Muscle of leg (tissue), 16 donors: Measurements from ENCODE around the gene AUTS2. TPM values are rescaled to one million over a fixed set of nuclear protein-coding genes. Genes with fewer than 3 reads are reported as not detected.

ENCODE experiments used
- DNase-seq: peaks from one replicate; pipeline ENCODE4 v3.0.0; 2013
- H3K27ac ChIP-seq: one replicate; pipeline ENCODE4 v1.5.1; 2013; ENCODE audit warnings: mild to moderate bottlenecking, low read length, control low read depth
- H3K27me3 ChIP-seq: one replicate; pipeline ENCODE4 v1.6.1; 2013; ENCODE audit warnings: low read length; ENCODE audit not compliant: control insufficient read depth, insufficient read depth
- H3K36me3 ChIP-seq: one replicate; pipeline ENCODE4 v1.6.1; 2013; ENCODE audit warnings: low read length; ENCODE audit not compliant: control insufficient read depth, insufficient read depth
- H3K4me1 ChIP-seq: one replicate; pipeline ENCODE4 v1.6.1; 2013; ENCODE audit warnings: low read length; ENCODE audit not compliant: control insufficient read depth, insufficient read depth
- H3K4me3 ChIP-seq: one replicate; pipeline ENCODE4 v1.5.1; 2013; ENCODE audit warnings: low read length, control low read depth
- H3K9me3 ChIP-seq: replicated peaks from 2 replicates; pipeline ENCODE4 v1.6.1; 2013; ENCODE audit warnings: low read depth, low read length; ENCODE audit not compliant: control insufficient read depth
- WGBS: methylation state at CpG from one replicate; pipeline ENCODE4 v1.1.5; 2013; ENCODE audit warnings: missing lambda C conversion rate; ENCODE audit not compliant: insufficient coverage; 5-methylcytosine and 5-hydroxymethylcytosine counted together
- long read RNA-seq, 11 donors: transcript quantifications; one replicate each; lab custom pipeline, GENCODE V29; 2026
- polyA plus RNA-seq, 8 donors: library from polyadenylated mRNA; unstranded; fragments of 120-200 nt; gene quantifications; one replicate each; pipeline versions ENCODE4 v1.2.1 to v1.2.3, GENCODE V29; 2013; ENCODE audit warnings: inconsistent platforms in 1 of 8, low replicate concordance in 1 of 8; ENCODE audit not compliant: insufficient read length in 8 of 8, insufficient read depth in 1 of 8
- total RNA-seq: library from RNA; stranded (reverse); fragments of 120-200 nt; gene quantifications from one replicate; pipeline ENCODE4 v1.2.4, GENCODE V29; 2013

The AUTS2 gene
- total RNA-seq = 28.6 TPM
- 10 to 100 TPM; 38.9 to 92.3 (median 60.9) TPM for polyA plus RNA-seq
- long read RNA-seq, donor 1 = 0 reads
- long read RNA-seq, donor 2 = 0 reads
- long read RNA-seq, donor 3, partial matches to known transcripts = 5 of 5 reads
- long read RNA-seq, donor 3, other reads (novel, unspliced or antisense) = 0 of 5 reads
- long read RNA-seq, donor 4, partial matches to known transcripts = 0 of 2 reads
- long read RNA-seq, donor 4, other reads (novel, unspliced or antisense) = 0 of 2 reads
- long read RNA-seq, donor 5, full-length matches to known transcripts = 2 of 30 reads
- long read RNA-seq, donor 5, partial matches to known transcripts = 28 of 30 reads
- long read RNA-seq, donor 5, other reads (novel, unspliced or antisense) = 0 of 30 reads
- long read RNA-seq, donor 6, full-length matches to known transcripts = 2 of 14 reads
- long read RNA-seq, donor 6, partial matches to known transcripts = 12 of 14 reads
- long read RNA-seq, donor 6, other reads (novel, unspliced or antisense) = 0 of 14 reads
- long read RNA-seq, donor 7, partial matches to known transcripts = 0 of 2 reads
- long read RNA-seq, donor 7, other reads (novel, unspliced or antisense) = 0 of 2 reads
- long read RNA-seq, donor 8, partial matches to known transcripts = 0 of 2 reads
- long read RNA-seq, donor 8, other reads (novel, unspliced or antisense) = 0 of 2 reads
- long read RNA-seq, donor 9, partial matches to known transcripts = 17 of 18 reads
- long read RNA-seq, donor 9, other reads (novel, unspliced or antisense) = 0 of 18 reads
- long read RNA-seq, donor 10, partial matches to known transcripts = 50 of 52 reads
- long read RNA-seq, donor 10, other reads (novel, unspliced or antisense) = 0 of 52 reads
- long read RNA-seq, donor 11, partial matches to known transcripts = 5 of 9 reads
- long read RNA-seq, donor 11, other reads (novel, unspliced or antisense) = 0 of 9 reads

DNA sequence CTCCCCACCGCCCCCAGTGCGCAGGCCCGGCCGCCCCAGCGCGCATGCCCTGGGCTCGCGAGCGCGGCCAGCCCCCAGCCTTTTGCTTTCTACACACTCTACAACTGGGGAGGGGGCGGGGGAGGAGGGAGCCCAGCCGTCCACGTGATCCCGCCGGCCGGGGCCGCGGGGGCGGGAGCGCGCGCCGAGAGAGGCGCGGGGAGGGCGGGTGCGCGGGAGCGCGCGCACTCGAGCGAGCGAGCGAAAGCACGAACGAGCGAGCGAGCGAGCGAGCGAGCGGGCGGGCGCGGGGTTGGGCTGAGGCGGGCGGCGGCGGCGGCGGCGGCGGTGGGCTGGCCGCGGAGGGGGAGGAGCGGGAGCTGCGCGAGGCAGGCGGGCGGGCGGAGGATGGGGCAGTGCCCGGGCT is at the start of gene AUTS2:
TSS of gene AUTS2 (plus strand) at position 395 of the 406 bp plus-strand sequence. CDS start 1,179 bp downstream, outside the sequence.
- H3K9me3 ChIP-seq = no peaks in the 10 kb centered on the region
- peak within 1 kb of the TSS; percentile 84 for H3K27ac ChIP-seq
- H3K36me3 ChIP-seq = no peaks in the 10 kb centered on the region
- DNase-seq = peak; percentile 99
- no peaks in the 10 kb centered on the region for H3K27me3 ChIP-seq
- H3K4me1 ChIP-seq = peaks cover 15% of the 10 kb centered on the region
- WGBS = under 1% methylated on average over 56 of the region's 63 CpGs
- peak within 1 kb of the TSS; percentile 71 for H3K4me3 ChIP-seq

DNA sequence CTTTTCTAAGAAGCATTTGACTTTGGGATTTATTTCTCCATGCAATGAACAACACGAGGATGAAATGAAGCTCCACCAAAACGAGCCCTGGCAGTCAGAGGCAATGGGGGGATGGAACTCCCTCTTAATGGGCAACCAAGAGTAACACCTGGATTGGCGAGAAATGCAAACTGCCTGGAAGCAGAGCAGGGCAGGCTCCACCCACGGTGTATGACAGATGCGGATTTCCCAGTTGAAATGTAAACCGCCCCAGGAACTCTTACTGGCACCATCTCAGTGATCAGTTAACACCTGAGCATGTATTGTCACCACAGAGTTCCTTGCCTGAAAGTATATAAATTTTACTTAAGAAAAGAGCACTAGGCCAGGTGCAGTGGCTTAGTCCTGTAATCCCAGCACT is 47.3 kb upstream of the AUTS2 start:
- H3K9me3 ChIP-seq = no peaks in the 10 kb centered on the region
- DNase-seq = no peak
- H3K27me3 ChIP-seq = no peaks in the 10 kb centered on the region
- H3K27ac ChIP-seq = no peak overlapping the region
- no peaks in the 10 kb centered on the region for H3K4me1 ChIP-seq
- no peaks in the 10 kb centered on the region for H3K36me3 ChIP-seq
- H3K4me3 ChIP-seq = no peak overlapping the region
- WGBS = 53% methylated on average over 3 of the region's 6 CpGs

DNA sequence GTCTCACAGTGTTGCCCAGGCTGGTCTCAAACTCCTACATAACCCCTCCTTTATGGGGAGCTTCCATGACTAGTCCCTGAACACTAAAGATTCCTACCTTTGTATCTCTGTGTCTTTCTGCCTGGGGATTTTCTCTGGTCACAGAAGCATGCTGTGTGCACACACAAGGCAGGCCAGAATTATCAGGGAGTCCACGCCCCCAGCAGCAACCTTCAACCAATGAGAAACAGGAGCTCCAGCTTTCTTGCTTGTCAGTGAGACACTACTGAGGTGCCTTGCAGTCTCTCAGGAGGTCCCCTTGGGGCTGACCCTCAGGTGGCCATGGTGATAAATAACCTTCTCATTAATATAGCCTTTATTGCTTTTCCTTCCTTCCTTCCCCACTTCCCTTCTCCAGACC is 45.1 kb upstream of the AUTS2 start:
- Histone ChIP-seq H3K27me3 (no peaks in the 10 kb centered on the region), H3K27ac (no peak overlapping the region), H3K4me3 (no peak overlapping the region), H3K9me3 (no peaks in the 10 kb centered on the region), H3K4me1 (no peaks in the 10 kb centered on the region), H3K36me3 (no peaks in the 10 kb centered on the region)
- no peak for DNase-seq
- 67% methylated on average over 1 of the region's 1 CpG for WGBS

DNA sequence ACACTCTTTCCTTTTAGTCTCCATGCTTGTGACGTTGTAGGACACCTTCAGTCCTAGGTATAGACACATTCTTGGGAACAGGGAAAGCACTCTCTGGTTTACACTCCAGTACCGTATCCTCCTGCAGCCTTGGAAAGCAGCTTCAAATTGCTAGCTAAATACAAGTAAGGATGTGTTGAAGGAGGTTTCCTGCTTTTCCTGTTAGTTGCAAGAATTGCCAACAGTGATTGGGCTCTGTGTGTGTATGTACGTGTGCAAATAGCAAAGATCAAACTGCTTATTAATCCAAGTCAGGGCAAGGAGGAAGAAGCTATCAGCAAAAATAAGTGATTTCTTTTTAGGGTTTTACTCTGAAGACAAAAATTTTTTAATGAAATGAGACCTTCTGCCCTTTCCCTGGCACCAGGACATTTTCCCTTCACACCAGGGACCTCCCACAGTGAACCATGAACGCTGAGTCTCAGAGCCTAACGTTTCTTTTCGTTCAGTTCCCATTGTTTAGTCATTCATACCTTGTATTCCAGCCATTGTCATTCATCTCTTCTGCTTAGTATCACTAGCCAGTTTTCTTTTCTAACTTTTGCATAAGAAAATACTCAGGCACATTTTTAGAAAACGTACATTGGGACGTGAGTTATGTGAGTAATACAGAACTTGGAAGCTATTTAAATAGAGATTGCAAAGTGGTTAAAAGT is 36.9 kb upstream of the AUTS2 start:
- peak; percentile 38 for DNase-seq
- no peak overlapping the region for H3K27ac ChIP-seq
- no peaks in the 10 kb centered on the region for H3K27me3 ChIP-seq
- no peak overlapping the region for H3K4me3 ChIP-seq
- H3K36me3 ChIP-seq = no peaks in the 10 kb centered on the region
- 21% methylated on average over 4 of the region's 8 CpGs for WGBS
- peaks cover 4% of the 10 kb centered on the region for H3K4me1 ChIP-seq
- H3K9me3 ChIP-seq = no peaks in the 10 kb centered on the region

DNA sequence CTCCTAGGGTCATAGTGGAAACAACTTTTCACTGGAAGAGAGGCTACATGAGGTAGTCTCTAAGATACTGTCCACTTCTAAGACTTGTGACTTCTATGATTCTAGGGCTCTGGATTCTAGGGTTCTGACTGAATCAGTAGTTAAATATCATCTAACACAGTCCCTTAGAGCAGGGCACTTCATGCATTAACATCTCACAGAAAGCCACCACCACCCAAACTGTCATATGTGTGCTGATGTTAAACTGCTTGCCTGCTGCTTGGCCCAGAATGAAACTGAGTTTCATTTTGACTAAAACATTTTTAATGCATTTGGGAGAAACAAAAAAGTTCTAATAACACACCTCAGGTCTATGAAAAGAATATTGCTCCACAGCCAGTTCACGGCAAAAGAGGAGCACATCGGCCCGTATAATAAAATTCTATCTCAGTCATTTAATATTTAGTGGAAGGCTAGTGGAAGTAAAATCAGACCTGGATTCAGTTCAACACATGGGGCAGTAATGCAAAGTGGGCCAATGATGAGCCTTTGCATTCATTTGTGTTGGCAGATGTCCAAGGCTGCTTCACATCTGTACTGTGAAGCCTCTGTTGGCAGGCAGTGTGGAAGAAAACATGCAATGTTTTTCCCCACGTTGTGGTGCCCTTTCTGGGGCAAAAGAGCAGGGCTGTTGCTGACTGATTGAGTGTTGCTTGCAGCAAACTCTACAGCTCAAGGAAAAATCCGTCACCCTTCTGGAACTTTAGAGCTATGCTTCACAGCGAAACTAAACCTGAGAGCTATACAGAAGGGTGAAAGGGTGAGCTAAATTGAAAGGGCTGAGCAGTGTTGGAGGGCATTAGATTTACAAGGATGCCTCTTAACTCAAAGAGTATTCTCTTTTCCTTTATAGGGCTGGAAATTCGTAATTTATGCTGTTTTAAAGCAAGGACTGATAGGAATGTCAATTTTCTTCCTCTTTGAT is 33.5 kb upstream of the AUTS2 start:
- peak overlapping the region; percentile 17 for H3K27ac ChIP-seq
- no peaks in the 10 kb centered on the region for H3K36me3 ChIP-seq
- H3K9me3 ChIP-seq = no peaks in the 10 kb centered on the region
- 20% methylated on average over 1 of the region's 7 CpGs for WGBS
- H3K27me3 ChIP-seq = no peaks in the 10 kb centered on the region
- peak; percentile 91 for DNase-seq
- H3K4me3 ChIP-seq = no peak overlapping the region
- peaks cover 4% of the 10 kb centered on the region for H3K4me1 ChIP-seq

DNA sequence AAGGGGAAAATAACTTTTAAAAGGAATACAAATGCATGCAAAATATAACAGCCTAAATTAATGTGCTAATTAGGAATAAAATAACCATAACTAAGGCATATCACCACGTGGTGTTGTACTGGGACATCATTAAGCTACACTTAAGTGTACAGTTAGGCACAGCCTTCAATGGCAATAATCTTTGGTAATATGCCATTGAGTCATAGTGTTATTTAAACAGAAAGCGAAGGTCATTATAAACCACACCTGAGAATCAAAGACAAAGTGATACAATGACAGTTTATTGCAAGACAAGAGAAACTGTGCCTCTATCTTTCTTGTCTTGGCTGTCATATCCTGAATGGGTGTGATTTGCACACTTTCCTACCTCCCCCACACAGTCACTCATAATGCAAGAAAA is 30.5 kb upstream of the AUTS2 start:
- no peak overlapping the region for H3K4me3 ChIP-seq
- no peaks in the 10 kb centered on the region for H3K36me3 ChIP-seq
- H3K27ac ChIP-seq = no peak overlapping the region
- no peaks in the 10 kb centered on the region for H3K27me3 ChIP-seq
- no peaks in the 10 kb centered on the region for H3K9me3 ChIP-seq
- no CpG with 5 or more reads among the region's 2 CpGs for WGBS
- peaks cover 4% of the 10 kb centered on the region for H3K4me1 ChIP-seq
- DNase-seq = no peak

DNA sequence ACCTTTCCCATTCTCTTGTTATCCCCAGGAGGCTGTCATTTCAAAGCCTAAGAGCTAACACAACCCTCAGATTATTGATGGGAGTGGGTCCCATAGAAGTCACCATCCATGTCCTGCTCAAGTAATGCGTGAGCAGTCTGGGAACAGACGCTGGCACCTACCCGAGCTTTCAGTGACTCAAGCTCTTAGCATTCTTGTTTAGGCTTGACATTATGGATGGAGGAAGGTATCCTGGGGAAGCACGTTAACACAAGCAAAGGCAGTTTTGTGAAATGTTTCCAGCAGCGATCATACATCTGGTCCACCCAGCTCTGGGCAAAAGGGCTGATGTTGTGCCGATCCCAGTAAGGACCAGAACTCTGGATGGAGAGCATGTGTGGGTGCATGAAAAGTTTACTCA is 30.0 kb upstream of the AUTS2 start:
- no peaks in the 10 kb centered on the region for H3K9me3 ChIP-seq
- H3K36me3 ChIP-seq = no peaks in the 10 kb centered on the region
- DNase-seq = no peak
- H3K27me3 ChIP-seq = no peaks in the 10 kb centered on the region
- H3K4me3 ChIP-seq = no peak overlapping the region
- peaks cover 4% of the 10 kb centered on the region for H3K4me1 ChIP-seq
- 81% methylated on average over 5 of the region's 6 CpGs for whole genome bisulfite sequencing
- no peak overlapping the region for H3K27ac ChIP-seq

DNA sequence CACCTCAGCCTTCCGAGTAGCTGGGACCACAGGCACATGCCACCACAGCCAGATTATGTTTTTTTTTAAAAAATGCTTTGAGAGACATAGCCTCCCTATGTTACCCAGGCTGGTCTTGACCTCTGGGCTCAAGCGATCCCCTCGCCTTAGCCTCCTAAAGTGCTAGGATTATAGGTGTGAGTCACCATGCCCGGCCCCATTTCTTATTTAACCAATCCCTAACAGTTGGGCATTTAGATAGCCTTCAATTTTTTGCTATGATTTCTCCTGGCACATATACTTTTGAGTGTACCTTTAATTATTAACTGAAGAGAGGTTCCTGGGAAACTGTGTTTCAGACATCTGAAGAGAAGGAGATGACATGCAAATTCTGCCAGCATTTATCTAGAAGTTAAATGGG is 22.6 kb upstream of the AUTS2 start:
- Histone ChIP-seq H3K4me3 (no peak overlapping the region), H3K9me3 (no peaks in the 10 kb centered on the region)
- no CpG with 5 or more reads among the region's 4 CpGs for WGBS

DNA sequence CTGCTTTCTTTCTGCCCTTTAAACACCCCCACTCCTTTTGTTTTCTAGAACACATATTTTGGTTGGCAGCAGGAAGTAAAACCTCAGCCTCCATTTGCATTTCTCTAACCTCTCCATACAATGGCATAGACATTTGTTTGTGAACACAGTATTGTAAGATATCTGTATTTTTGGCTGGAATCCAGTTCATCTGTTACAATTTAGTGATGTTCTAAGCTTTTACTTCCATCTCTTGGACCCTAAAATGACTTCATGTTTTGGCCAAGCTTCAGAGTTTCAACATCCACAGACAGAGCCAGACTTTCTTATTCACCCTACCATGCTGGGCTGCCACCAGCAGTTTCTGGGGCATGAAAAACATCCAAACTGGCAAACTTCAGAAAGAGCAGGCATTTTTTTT is 21.1 kb upstream of the AUTS2 start:
- no peaks in the 10 kb centered on the region for H3K36me3 ChIP-seq
- no peaks in the 10 kb centered on the region for H3K27me3 ChIP-seq
- peaks cover 4% of the 10 kb centered on the region for H3K4me1 ChIP-seq
- no peaks in the 10 kb centered on the region for H3K9me3 ChIP-seq
- H3K27ac ChIP-seq = no peak overlapping the region
- no peak overlapping the region for H3K4me3 ChIP-seq
- DNase-seq = peak; percentile 81

More for the DNA sequence above, 22.6 kb upstream of the AUTS2 start:
- Histone ChIP-seq H3K27me3 (no peaks in the 10 kb centered on the region), H3K4me1 (peaks cover 4% of the 10 kb centered on the region), H3K36me3 (no peaks in the 10 kb centered on the region), H3K27ac (no peak overlapping the region)
- DNase-seq = no peak
